ENCODE results near the gene PDCD1LG2. TPM values are rescaled to one million over a fixed set of nuclear protein-coding genes. Genes with fewer than 3 reads are reported as not detected.
"Not testable (repeated sequence)": the region's sequence is repeated elsewhere in the genome, so short reads cannot be mapped to it uniquely, and the experiment has no call there.

PDCD1LG2 gene
- total RNA-seq, 2 experiments from 2014 or later, result 0.13 to 0.14 TPM

DNA sequence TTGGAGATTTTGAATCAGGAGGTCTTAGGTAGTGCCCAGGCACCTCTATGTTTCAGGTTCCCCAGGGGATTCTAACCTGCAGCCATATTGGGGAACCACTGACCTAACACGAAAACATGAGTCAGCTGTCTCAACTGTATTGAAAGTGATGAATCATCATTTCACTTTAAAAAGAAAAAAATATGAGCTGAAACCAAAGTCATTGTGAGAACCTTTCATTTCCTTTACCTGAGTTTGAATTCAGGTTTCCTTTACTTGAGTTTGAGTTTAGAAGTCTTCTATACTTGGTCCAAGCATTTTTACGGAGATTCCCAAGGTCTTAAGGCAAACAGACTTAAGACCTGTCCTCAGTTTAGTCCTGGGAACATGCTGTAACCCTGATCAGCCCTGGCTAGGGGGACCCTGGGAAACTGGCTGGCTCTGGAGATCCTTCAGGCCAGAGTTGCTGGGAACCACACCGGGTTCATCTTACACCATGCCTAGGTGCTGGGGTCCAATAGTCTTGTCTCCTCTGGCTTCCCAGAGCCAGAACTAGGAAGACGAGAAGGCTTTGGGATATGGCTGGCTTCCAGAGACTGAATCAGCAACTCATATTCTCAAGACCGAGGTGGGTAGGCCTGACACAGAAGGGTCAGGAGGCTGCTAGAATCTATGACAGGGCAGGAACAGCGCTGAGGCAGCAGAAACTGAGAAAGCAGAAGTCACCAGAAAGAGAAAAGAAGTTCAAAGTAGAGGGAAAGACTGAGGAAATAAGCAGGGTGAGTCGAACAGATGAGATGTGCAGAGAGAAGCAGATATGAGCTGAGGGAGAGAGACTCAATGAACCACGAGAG lies 16.4 kb upstream of the PDCD1LG2 start:
- ATAC-seq (peak; percentile 86), DNase-seq (peak; percentile 38)
- Mint-ChIP-seq H3K27me3 (no peaks in the 10 kb centered on the region), H3K36me3 (ENCODE audit: low read depth) (peaks cover 2% of the 10 kb centered on the region), H3K9me3 (peaks cover 2% of the 10 kb centered on the region), H3K4me1 (ENCODE audit: low read depth) (peaks cover 18% of the 10 kb centered on the region), H3K27ac (peak overlapping the region; percentile 22), H3K4me3 (no peak overlapping the region)
- TF ChIP-seq, protein P1, sequence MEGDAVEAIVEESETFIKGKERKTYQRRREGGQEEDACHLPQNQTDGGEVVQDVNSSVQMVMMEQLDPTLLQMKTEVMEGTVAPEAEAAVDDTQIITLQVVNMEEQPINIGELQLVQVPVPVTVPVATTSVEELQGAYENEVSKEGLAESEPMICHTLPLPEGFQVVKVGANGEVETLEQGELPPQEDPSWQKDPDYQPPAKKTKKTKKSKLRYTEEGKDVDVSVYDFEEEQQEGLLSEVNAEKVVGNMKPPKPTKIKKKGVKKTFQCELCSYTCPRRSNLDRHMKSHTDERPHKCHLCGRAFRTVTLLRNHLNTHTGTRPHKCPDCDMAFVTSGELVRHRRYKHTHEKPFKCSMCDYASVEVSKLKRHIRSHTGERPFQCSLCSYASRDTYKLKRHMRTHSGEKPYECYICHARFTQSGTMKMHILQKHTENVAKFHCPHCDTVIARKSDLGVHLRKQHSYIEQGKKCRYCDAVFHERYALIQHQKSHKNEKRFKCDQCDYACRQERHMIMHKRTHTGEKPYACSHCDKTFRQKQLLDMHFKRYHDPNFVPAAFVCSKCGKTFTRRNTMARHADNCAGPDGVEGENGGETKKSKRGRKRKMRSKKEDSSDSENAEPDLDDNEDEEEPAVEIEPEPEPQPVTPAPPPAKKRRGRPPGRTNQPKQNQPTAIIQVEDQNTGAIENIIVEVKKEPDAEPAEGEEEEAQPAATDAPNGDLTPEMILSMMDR (IDR thresholded peaks at IDR 0.05), result no peak
- intact Hi-C loops (cut with micrococcal nuclease), result no loop called here
- ChIA-PET CTCF (interaction anchor here (0.7 to 1.1 kb wide), 2 partner anchors 16 to 31 kb away, joined by 3 read pairs; partner anchors contain the start of gene PDCD1LG2), POLR2A (interaction anchor here (0.7 kb wide), 1 partner anchor 17 kb away, joined by 3 read pairs; no protein-coding TSS in a partner anchor)

DNA sequence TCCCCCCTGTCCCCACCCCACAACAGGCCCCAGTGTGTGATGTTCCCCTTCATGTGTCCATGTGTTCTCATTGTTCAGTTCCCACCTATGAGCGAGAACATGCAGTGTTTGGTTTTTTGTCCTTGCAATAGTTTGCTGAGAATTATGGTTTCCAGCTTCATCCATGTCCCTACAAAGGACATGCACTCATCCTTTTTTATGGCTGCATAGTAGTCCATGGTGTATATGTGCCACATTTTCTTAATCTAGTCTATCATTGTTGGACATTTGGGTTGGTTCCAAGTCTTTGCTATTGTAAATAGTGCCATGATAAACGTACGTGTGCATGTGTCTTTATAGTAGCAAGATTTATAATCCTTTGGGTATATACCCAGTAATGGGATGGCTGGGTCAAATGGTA lies 15.6 kb upstream of the PDCD1LG2 start:
- H3K27me3 Mint-ChIP-seq; H3K9me3 Mint-ChIP-seq; H3K27ac Mint-ChIP-seq; POLR2A ChIA-PET; ATAC-seq; H3K36me3 Mint-ChIP-seq (ENCODE audit: low read depth); intact Hi-C loops (cut with micrococcal nuclease); DNase-seq; CTCF ChIA-PET; H3K4me3 Mint-ChIP-seq: not testable (repeated sequence)
- peaks cover 18% of the 10 kb centered on the region for H3K4me1 Mint-ChIP-seq (ENCODE audit: low read depth)

DNA sequence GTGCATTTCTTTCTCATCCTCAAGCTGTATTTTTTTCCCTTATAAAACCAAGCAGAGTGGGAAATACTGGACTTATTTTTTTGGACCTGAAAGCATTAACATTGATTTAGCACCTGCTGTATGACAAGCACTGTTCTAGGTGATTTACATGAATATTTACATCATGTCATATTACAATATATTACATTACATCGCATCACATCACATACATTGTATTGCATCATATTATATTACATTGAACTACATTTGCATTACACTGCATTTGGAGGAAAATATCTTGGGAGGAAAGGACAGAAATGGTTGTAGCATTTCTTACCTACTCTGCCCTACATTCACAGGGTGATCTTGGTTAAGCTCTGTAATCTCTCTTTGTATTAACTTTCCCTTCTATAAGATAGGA lies 11.2 kb upstream of the PDCD1LG2 start:
- CTCF ChIA-PET, result interaction anchor here (1.7 kb wide), 1 partner anchor 19 kb away, joined by 4 read pairs; no protein-coding TSS in a partner anchor
- peaks cover 1% of the 10 kb centered on the region for H3K36me3 Mint-ChIP-seq (ENCODE audit: low read depth)

DNA sequence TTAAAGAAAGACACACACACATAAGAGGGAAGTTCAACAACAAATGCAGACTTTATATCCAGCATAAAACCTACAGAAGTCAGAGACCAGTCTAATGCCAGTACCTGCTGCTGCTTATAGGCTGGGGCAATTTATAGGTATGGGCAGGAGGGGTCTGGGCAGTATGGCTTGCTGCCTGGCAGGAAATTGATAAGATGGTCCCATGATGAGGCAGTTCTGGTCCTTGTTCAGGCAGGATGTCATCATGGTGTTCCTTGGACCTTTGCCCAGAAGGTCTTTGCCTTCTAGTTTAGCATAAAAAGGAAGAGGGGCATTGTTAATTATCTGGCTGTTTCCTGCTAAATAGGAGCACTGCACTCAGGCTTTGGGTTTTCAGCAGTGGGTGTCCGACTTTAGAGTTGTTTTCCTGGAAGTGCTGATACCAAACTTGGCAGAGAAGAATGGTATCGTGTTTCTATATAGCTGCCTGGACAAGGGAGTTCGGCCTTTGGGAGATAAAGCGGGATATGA lies 10.4 kb upstream of the PDCD1LG2 start:
- ChIA-PET CTCF (interaction anchor here (1.7 kb wide), 1 partner anchor 18 kb away, joined by 4 read pairs; no protein-coding TSS in a partner anchor), POLR2A (no interaction called here)
- TF ChIP-seq, protein P1 (IDR thresholded peaks at IDR 0.05), result no peak
- Mint-ChIP-seq H3K4me3 (no peak overlapping the region), H3K36me3 (ENCODE audit: low read depth) (no peaks in the 10 kb centered on the region), H3K4me1 (ENCODE audit: low read depth) (peaks cover 5% of the 10 kb centered on the region), H3K9me3 (peaks cover 16% of the 10 kb centered on the region), H3K27ac (no peak overlapping the region), H3K27me3 (no peaks in the 10 kb centered on the region)
- intact Hi-C loops (cut with micrococcal nuclease), result no loop called here
- no peak for ATAC-seq
- DNase-seq, result no peak

More for the DNA sequence above, 11.2 kb upstream of the PDCD1LG2 start:
- DNase-seq (no peak), ATAC-seq (no peak)
- no peak overlapping the region for H3K27ac Mint-ChIP-seq
- intact Hi-C loops (cut with micrococcal nuclease), result no loop called here
- no peaks in the 10 kb centered on the region for H3K27me3 Mint-ChIP-seq
- TF ChIP-seq, protein P1 (IDR thresholded peaks at IDR 0.05), result no peak
- POLR2A ChIA-PET, result no interaction called here
- H3K4me3 Mint-ChIP-seq, result no peak overlapping the region
- peaks cover 8% of the 10 kb centered on the region for H3K4me1 Mint-ChIP-seq (ENCODE audit: low read depth)
- H3K9me3 Mint-ChIP-seq, result peaks cover 10% of the 10 kb centered on the region

DNA sequence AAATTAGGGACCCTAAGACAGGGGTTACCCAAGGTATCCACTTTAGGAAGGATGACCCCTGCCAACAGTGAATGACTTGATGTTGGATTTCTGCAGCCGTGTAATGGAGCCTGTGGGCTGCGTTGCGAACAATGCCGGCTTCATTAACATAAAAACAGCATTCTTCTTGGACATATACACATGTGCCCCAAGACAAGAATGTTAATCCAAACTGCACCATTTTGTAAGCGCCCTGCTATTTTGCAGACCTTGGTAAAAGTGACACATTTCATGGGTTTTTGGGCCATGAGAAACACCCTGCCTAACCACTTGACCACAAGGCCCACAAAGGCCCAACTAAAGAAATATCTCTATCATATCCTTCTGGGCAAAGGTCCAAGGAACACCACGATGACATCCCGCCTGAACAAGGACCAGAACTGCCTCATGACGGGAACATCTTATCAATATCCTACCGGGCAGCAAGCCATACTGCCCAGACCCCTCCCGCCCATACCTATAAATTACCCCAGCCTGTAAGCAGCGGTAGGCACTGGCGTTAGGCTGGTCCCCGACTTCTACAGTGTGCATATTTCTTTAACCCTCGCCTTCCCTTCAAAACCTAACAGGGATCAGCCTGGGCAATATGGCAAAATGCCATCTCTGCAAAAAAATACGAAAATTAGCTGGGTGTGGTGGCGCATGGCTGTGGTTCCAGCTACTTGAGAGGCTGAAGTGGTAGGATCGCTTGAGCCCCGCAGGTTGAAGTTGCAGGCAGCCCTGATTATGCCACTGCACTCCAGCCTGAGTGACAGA lies 9.7 kb upstream of the PDCD1LG2 start:
- H3K27me3 Mint-ChIP-seq, result no peaks in the 10 kb centered on the region
- no peaks in the 10 kb centered on the region for H3K36me3 Mint-ChIP-seq (ENCODE audit: low read depth)
- intact Hi-C loops (cut with micrococcal nuclease), result no loop called here
- DNase-seq, result no peak
- CTCF ChIA-PET, result no interaction called here
- H3K4me3 Mint-ChIP-seq, result no peak overlapping the region
- TF ChIP-seq, protein P1 (IDR thresholded peaks at IDR 0.05), result no peak
- H3K4me1 Mint-ChIP-seq (ENCODE audit: low read depth), result peaks cover 7% of the 10 kb centered on the region
- H3K27ac Mint-ChIP-seq, result no peak overlapping the region
- peaks cover 16% of the 10 kb centered on the region for H3K9me3 Mint-ChIP-seq
- POLR2A ChIA-PET, result no interaction called here
- ATAC-seq, result no peak

All from activated CD8-positive, alpha-beta T cell treated with anti-CD3 and anti-CD28 coated beads for 36 hours (primary cell).